Spleen (tissue), 11 donors: ENCODE measurements around the gene FGD5. TPM values are rescaled to one million over a fixed set of nuclear protein-coding genes. Genes with fewer than 3 reads are reported as not detected.

Source experiments
- DNase-seq: peaks from one replicate; pipeline ENCODE4 v3.0.0-alpha.2; 2020
- H3K27ac ChIP-seq, 8 donors: fragments of 200-600 bp; sonication (generic) in 7 of 8; 1 replicate in 4 of 8; 2 replicates in 4 of 8; pipeline versions ENCODE4 v1.5.0 to v1.8.0; 2016 to 2021; ENCODE audit warnings: inconsistent platforms in 4 of 8, mild to moderate bottlenecking in 4 of 8, moderate library complexity in 1 of 8
- H3K27me3 ChIP-seq, 7 donors: fragments of 200-600 bp; sonication (generic) in 6 of 7; replicated peaks in 1 of 7; 1 replicate in 4 of 7; 2 replicates in 3 of 7; pipeline versions ENCODE4 v1.5.0 to v1.8.0; 2016 to 2021; ENCODE audit warnings: inconsistent platforms in 3 of 7, mild to moderate bottlenecking in 1 of 7
- H3K36me3 ChIP-seq, 6 donors: fragments of 200-600 bp; sonication (generic) in 5 of 6; 1 replicate in 4 of 6; 2 replicates in 2 of 6; pipeline versions ENCODE4 v1.5.0 to v1.8.0; 2016 to 2021; ENCODE audit warnings: inconsistent platforms in 2 of 6
- H3K4me1 ChIP-seq, 6 donors: fragments of 200-600 bp; sonication (generic) in 5 of 6; 1 replicate in 3 of 6; 2 replicates in 3 of 6; pipeline versions ENCODE4 v1.5.0 to v1.8.0; 2016 to 2021; ENCODE audit warnings: inconsistent platforms in 3 of 6
- H3K4me3 ChIP-seq, 8 donors: fragments of 200-600 bp; sonication (generic) in 7 of 8; 1 replicate in 4 of 8; 2 replicates in 4 of 8; pipeline versions ENCODE4 v1.5.0 to v1.8.0; 2016 to 2021; ENCODE audit warnings: inconsistent platforms in 4 of 8, mild to moderate bottlenecking in 4 of 8, moderate library complexity in 2 of 8
- H3K9me3 ChIP-seq, 8 donors: fragments of 200-600 bp; sonication (generic) in 7 of 8; 1 replicate in 4 of 8; 2 replicates in 4 of 8; pipeline versions ENCODE4 v1.5.0 to v1.8.0; 2016 to 2021; ENCODE audit warnings: inconsistent platforms in 4 of 8
- CTCF ChIP-seq, 11 experiments: fragments of 200-600 bp in 7 of 11; fragments of 450-650 bp in 4 of 11; sonication (generic) in 4 of 11; IDR thresholded peaks in 8 of 11; conservative IDR thresholded peaks in 3 of 11; 1 replicate in 7 of 11; 2 replicates in 4 of 11; pipeline versions ENCODE4 v1.4.0 to v1.8.0; 2016 to 2021; ENCODE audit warnings: antibody characterized with exemption in 11 of 11, inconsistent platforms in 4 of 11, mild to moderate bottlenecking in 1 of 11
- POLR2A ChIP-seq, 3 donors: fragments of 450-650 bp; IDR thresholded peaks; one replicate each; pipeline ENCODE4 v1.5.1; 2017; ENCODE audit warnings: antibody characterized with exemption in 3 of 3, mild to moderate bottlenecking in 1 of 3
- POLR2AphosphoS5 ChIP-seq, 3 donors: sonication (generic); formaldehyde crosslinking; IDR thresholded peaks; one replicate each; pipeline ENCODE4 v1.5.1; 2017; ENCODE audit warnings: antibody characterized with exemption in 3 of 3
- WGBS, 5 donors: extraction: QIAGEN DNeasy Blood & Tissue Kit in 3 of 5; methylation state at CpG; one replicate each; pipeline versions ENCODE4 v1.1.5 to v1.1.7; 2013 to 2018; 5-methylcytosine and 5-hydroxymethylcytosine counted together
- intact Hi-C: fragments of 100-400 bp; cut with DNase I; formaldehyde crosslinking; loops from one replicate; pipeline ENCODE4 v1.15.0; 2023; ENCODE audit warnings: low total_unique reads
- polyA plus RNA-seq, 3 donors: library from polyadenylated mRNA; stranded (reverse); fragments of 200-250 nt; gene quantifications; one replicate each; pipeline ENCODE4 v1.2.1, GENCODE V29; 2013
- total RNA-seq, 7 donors: library from RNA; depleted of rRNA in 3 of 7; stranded (reverse); fragments of >200 nt in 3 of 7; fragmentation: NEBNext Ultra II Directional in 4 of 7; extraction: Animal tissue kit (Norgen Biotek cat#: 25700) in 4 of 7; gene quantifications; one replicate each; pipeline versions ENCODE4 v1.1.0 to v1.2.1, GENCODE V29; 2016 to 2021
- donor health status: healthy with polysubstance abuse.
- donor health status: DM: no; HTN: no; CAD: no; lungs with moderate emphysema.
- donor health status: DM: no; HTN: no; CAD: no.
- donor health status: Bipolar disorder and iron deficiency.
- donor health status: healthy.
- donor health status: DM: no; HTN: no; CAD: no.
- donor health status: DM: yes; HTN: yes; CAD: no.

FGD5 gene
- total and polyA plus RNA-seq, 10 donors, result 6.0 to 145 (median 63.8) TPM

- intact Hi-C loops, result loop anchor here (10.0 kb wide), 1 partner anchor 97 kb away; the partner anchor contains the start of gene C3orf20
- no peaks in the 10 kb centered on the region for H3K9me3 ChIP-seq
- no peaks in the 10 kb centered on the region for H3K36me3 ChIP-seq
- H3K4me1 ChIP-seq, result no peaks in the 10 kb centered on the region
- no peak overlapping the region for H3K27ac ChIP-seq
- WGBS, 5 donors, result 82 to 93% (median 84%) methylated on average over 17 to 18 of the region's 18 CpGs
- H3K4me3 ChIP-seq, result no peak overlapping the region
- DNase-seq, result peak; percentile 55
- TF ChIP-seq POLR2AphosphoS5 (IDR thresholded peaks at IDR 0.05) (no peak), POLR2A (IDR thresholded peaks at IDR 0.05) (no peak), CTCF (IDR thresholded peaks at IDR 0.05 in 8 of 11, conservative IDR thresholded peaks at IDR 0.05 in 3 of 11) (no peak)
- H3K27me3 ChIP-seq, result no peaks in the 10 kb centered on the region
Measured at GRCh38 chr3:14771593-14772497, 46.9 kb upstream of the FGD5 start.

GRCh38 chr3:14772533-14773138 lies 46.1 kb upstream of the FGD5 start:
- Histone ChIP-seq H3K4me3 (no peak overlapping the region), H3K36me3 (no peaks in the 10 kb centered on the region), H3K27ac (no peak overlapping the region), H3K4me1 (no peaks in the 10 kb centered on the region), H3K9me3 (no peaks in the 10 kb centered on the region), H3K27me3 (no peaks in the 10 kb centered on the region)
- TF ChIP-seq POLR2A (IDR thresholded peaks at IDR 0.05) (no peak), CTCF (IDR thresholded peaks at IDR 0.05 in 8 of 11, conservative IDR thresholded peaks at IDR 0.05 in 3 of 11) (no peak), POLR2AphosphoS5 (IDR thresholded peaks at IDR 0.05) (no peak)
- 69 to 85% (median 76%) methylated on average over 15 to 16 of the region's 16 CpGs for WGBS, 5 donors
- peak; percentile 63 for DNase-seq
- intact Hi-C loops, result loop anchor here (10.0 kb wide), 1 partner anchor 98 kb away; the partner anchor contains the start of gene C3orf20

GRCh38 chr3:14773281-14773680 lies 45.5 kb upstream of the FGD5 start:
- intact Hi-C loops, result loop anchor here (10.0 kb wide), 1 partner anchor 98 kb away; the partner anchor contains the start of gene C3orf20
- Histone ChIP-seq H3K27ac (no peak overlapping the region), H3K4me3 (no peak overlapping the region), H3K27me3 (no peaks in the 10 kb centered on the region), H3K9me3 (peaks cover 0 to 6% (median under 1%) of the 10 kb centered on the region in 8 donors), H3K36me3 (no peaks in the 10 kb centered on the region), H3K4me1 (no peaks in the 10 kb centered on the region)
- no peak for TF ChIP-seq POLR2A (IDR thresholded peaks at IDR 0.05)
- no peak for TF ChIP-seq POLR2AphosphoS5 (IDR thresholded peaks at IDR 0.05)
- TF ChIP-seq CTCF (IDR thresholded peaks at IDR 0.05 in 8 of 11, conservative IDR thresholded peaks at IDR 0.05 in 3 of 11), result no peak
- DNase-seq, result no peak

- intact Hi-C loops, result loop anchor here (10.0 kb wide), 1 partner anchor 99 kb away; the partner anchor contains the start of gene C3orf20
- H3K9me3 ChIP-seq, result peaks cover 0 to 10% (median 5%) of the 10 kb centered on the region in 8 donors
- no peaks in the 10 kb centered on the region for H3K4me1 ChIP-seq
- H3K4me3 ChIP-seq, result no peak overlapping the region
- H3K27ac ChIP-seq, result no peak overlapping the region
- 90 to 100% (median 92%) methylated on average over 3 to 6 of the region's 6 CpGs for WGBS, 5 donors
- no peak for TF ChIP-seq CTCF (IDR thresholded peaks at IDR 0.05 in 8 of 11, conservative IDR thresholded peaks at IDR 0.05 in 3 of 11)
- no peak for TF ChIP-seq POLR2AphosphoS5 (IDR thresholded peaks at IDR 0.05)
- no peak for TF ChIP-seq POLR2A (IDR thresholded peaks at IDR 0.05)
- peak; percentile 37 for DNase-seq
- no peaks in the 10 kb centered on the region for H3K36me3 ChIP-seq
- H3K27me3 ChIP-seq, result no peaks in the 10 kb centered on the region
Measured at GRCh38 chr3:14773691-14774128, 45.1 kb upstream of the FGD5 start.
